ENCODE measurements around the gene PLCB4.
A peak's percentile ranks its signal among the peaks of the same experiment; 100 is the strongest.

Gene PLCB4

GRCh38 chr20:9402546-9402945 is 333.7 kb downstream of the PLCB4 start:
- no peaks in the 10 kb centered on the region for H3K27me3 ChIP-seq (ENCODE audit: control insufficient read depth, insufficient read depth, low read length)
- no peak overlapping the region for H3K4me2 ChIP-seq (ENCODE audit: low read length)
- no peaks in the 10 kb centered on the region for H3K36me3 ChIP-seq (ENCODE audit: control insufficient read depth, insufficient read depth, low read length)

GRCh38 chr20:9403448-9403847 is 334.6 kb downstream of the PLCB4 start:
- Histone ChIP-seq H3K9ac (no peak overlapping the region), H3K4me3 (ENCODE audit: low read depth, low read length) (no peak overlapping the region), H3K36me3 (ENCODE audit: control insufficient read depth, insufficient read depth, low read length) (no peaks in the 10 kb centered on the region), H3K9me3 (ENCODE audit: control insufficient read depth, low read length) (no peaks in the 10 kb centered on the region), H3K27ac (no peak overlapping the region), H2AFZ (no peak overlapping the region), H3K79me2 (no peaks in the 10 kb centered on the region), H3K27me3 (ENCODE audit: control insufficient read depth, insufficient read depth, low read length) (no peaks in the 10 kb centered on the region), H3K4me1 (no peaks in the 10 kb centered on the region), H3K4me2 (ENCODE audit: low read length) (no peak overlapping the region)
- no peak for TF ChIP-seq CTCF (IDR thresholded peaks at IDR 0.05)

More at GRCh38 chr20:9402546-9402945, 333.7 kb downstream of the PLCB4 start:
- TF ChIP-seq CTCF (IDR thresholded peaks at IDR 0.05) = no peak
- Histone ChIP-seq H3K4me1 (no peaks in the 10 kb centered on the region), H3K9me3 (ENCODE audit: control insufficient read depth, low read length) (no peaks in the 10 kb centered on the region), H3K9ac (no peak overlapping the region), H3K27ac (no peak overlapping the region), H3K4me3 (ENCODE audit: low read depth, low read length) (no peak overlapping the region), H3K79me2 (no peaks in the 10 kb centered on the region), H2AFZ (no peak overlapping the region)

GRCh38 chr20:9407805-9408421 is 339.0 kb downstream of the PLCB4 start:
- Histone ChIP-seq H3K27ac (no peak overlapping the region), H2AFZ (no peak overlapping the region), H3K36me3 (ENCODE audit: control insufficient read depth, insufficient read depth, low read length) (no peaks in the 10 kb centered on the region), H3K27me3 (ENCODE audit: control insufficient read depth, insufficient read depth, low read length) (no peaks in the 10 kb centered on the region), H3K4me3 (ENCODE audit: low read depth, low read length) (no peak overlapping the region), H3K79me2 (no peaks in the 10 kb centered on the region), H3K4me1 (no peaks in the 10 kb centered on the region), H3K9ac (no peak overlapping the region), H3K9me3 (ENCODE audit: control insufficient read depth, low read length) (no peaks in the 10 kb centered on the region), H3K4me2 (ENCODE audit: low read length) (no peak overlapping the region)
- TF ChIP-seq CTCF (IDR thresholded peaks at IDR 0.05) = peak; percentile 85

GRCh38 chr20:9408422-9409300 is 339.8 kb downstream of the PLCB4 start:
- Histone ChIP-seq H3K27ac (no peak overlapping the region), H2AFZ (no peak overlapping the region), H3K9ac (no peak overlapping the region), H3K4me2 (ENCODE audit: low read length) (no peak overlapping the region), H3K79me2 (no peaks in the 10 kb centered on the region), H3K27me3 (ENCODE audit: control insufficient read depth, insufficient read depth, low read length) (no peaks in the 10 kb centered on the region), H3K4me3 (ENCODE audit: low read depth, low read length) (no peak overlapping the region), H3K36me3 (ENCODE audit: control insufficient read depth, insufficient read depth, low read length) (no peaks in the 10 kb centered on the region), H3K4me1 (no peaks in the 10 kb centered on the region), H3K9me3 (ENCODE audit: control insufficient read depth, low read length) (no peaks in the 10 kb centered on the region)
- TF ChIP-seq CTCF (IDR thresholded peaks at IDR 0.05) = no peak
